ENCODE data around the gene GXYLT2.

DNA sequence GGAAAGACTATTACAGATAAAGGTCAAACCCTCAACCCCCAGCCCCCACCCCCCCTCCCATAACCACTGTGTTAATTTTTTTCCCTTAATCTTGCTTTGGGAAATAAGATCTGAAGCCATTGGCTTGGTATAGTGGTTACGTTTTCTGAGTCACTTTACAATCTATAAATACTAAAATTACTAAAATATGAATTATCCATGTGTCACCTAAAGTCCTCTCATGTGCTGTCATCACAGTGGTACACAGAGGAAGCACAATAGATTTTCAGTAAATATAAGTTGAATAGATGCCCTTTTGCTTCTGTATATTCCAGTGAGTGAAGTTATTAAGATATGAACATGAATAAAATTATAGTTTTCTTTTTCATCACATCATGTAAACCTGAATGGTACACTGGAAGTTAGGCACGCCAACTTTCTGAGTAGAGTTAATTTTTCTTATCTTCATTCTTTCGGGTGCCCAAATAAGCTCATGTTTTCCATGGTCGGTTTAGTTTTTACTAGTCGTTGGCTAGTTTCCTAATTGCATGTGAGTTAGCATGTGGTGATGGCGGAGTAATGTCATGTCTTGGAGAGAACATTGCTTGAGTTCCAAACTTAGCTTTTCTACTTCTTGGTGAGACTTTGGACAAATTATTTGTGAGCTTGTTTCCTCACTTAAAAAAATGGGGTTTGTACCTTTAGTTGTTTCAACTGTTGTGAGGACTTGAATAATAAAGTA is 120.3 kb downstream of the GXYLT2 start:
- TF ChIP-seq, protein P1, sequence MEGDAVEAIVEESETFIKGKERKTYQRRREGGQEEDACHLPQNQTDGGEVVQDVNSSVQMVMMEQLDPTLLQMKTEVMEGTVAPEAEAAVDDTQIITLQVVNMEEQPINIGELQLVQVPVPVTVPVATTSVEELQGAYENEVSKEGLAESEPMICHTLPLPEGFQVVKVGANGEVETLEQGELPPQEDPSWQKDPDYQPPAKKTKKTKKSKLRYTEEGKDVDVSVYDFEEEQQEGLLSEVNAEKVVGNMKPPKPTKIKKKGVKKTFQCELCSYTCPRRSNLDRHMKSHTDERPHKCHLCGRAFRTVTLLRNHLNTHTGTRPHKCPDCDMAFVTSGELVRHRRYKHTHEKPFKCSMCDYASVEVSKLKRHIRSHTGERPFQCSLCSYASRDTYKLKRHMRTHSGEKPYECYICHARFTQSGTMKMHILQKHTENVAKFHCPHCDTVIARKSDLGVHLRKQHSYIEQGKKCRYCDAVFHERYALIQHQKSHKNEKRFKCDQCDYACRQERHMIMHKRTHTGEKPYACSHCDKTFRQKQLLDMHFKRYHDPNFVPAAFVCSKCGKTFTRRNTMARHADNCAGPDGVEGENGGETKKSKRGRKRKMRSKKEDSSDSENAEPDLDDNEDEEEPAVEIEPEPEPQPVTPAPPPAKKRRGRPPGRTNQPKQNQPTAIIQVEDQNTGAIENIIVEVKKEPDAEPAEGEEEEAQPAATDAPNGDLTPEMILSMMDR (IDR thresholded peaks at IDR 0.05), result no peak
- TF ChIP-seq POLR2A (IDR thresholded peaks at IDR 0.05) (no peak), EP300 (IDR thresholded peaks at IDR 0.05) (no peak)

All from stomach (tissue), 4 donors.